GM19035 (cell line): ENCODE results near the gene DGLUCY.

ENCODE experiments used
- ATAC-seq: cut with Tn5 transposase; IDR thresholded peaks from one replicate; pipeline ENCODE4 v1.9.1; 2021; ENCODE audit not compliant: unreplicated experiment

DGLUCY gene

DNA sequence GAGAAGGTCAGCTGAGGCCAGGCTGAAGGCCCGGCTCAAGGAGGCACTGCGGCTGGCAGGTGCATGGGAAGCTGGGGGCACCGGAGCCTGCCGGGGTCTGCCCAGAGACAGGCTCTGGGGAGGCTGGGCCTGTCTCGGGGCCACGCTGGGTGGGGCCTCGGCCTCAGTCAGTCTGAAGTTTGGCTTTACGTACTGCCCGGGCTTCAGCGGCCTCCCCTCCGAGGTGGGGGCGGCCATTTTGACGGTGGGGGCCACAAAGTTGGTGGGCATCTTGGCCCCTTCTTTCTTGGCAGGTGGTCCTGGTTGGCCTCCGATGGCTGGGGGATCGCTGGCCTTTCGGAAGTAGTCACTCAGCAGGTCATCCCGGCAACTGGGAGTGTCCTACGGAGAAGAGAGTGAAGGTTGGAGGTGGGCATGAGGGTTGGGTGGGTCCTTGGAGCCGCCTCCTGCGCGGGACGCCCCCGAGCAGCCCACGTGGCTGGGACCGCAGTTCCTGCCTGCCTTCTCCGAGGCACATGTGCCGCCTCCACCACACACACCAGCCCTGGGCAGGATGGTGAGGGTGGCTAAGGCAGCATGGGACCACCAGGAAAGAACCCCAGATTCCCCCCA, 159.5 kb downstream of the DGLUCY start:
- ATAC-seq: no peak

DNA sequence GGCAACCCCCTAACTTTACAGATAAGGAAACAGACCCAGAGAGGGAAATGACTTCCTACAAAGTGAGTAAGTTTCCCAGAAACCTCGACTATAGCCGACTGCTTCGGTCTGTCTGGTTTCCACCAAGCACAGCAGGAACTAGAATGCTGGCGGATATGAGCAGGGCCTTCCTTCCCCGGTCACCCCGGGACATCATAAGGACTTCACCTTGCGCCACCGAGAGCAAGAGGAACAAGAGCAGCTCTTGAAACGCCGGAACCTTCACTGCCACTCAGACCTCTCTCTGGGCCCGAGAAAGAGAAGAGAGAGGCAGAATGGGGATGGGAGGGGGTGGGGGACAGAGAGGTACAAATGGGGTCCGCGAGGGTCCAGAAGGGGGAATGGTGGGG, 160.0 kb downstream of the DGLUCY start:
- ATAC-seq: no peak

DNA sequence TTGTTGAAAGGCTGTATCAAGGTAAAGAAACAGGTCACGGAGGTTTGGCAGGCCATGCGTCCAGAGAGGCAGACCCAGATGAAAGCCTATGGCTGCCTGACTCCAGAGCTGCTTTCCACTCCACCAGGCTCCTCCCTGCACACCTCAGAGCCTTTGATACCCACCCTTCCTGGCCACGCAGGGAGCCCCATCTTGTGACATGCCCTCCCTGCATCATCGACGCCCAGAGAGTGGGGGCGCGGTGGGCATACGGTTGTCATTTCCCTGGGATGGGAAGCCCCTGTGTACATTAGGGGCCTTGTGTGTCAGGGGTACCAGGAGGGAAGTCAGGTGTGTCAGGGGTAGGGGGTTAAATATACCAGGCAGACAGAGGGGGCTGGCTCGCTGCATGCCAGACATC, 160.9 kb downstream of the DGLUCY start:
- ATAC-seq: no peak
